Myometrial cell (primary cell): ENCODE measurements around the gene ADRA1B. TPM values are rescaled to one million over a fixed set of nuclear protein-coding genes. Genes with fewer than 3 reads are reported as not detected.

ENCODE experiments used
- total RNA-seq: library from RNA; depleted of rRNA; stranded (reverse); fragments of >200 nt; gene quantifications from 2 replicates; pipeline ENCODE4 v1.2.3, GENCODE V29; 2015

ADRA1B gene
- total RNA-seq: under 0.01 TPM in 1 of 2 replicates, not detected in the other

DNA sequence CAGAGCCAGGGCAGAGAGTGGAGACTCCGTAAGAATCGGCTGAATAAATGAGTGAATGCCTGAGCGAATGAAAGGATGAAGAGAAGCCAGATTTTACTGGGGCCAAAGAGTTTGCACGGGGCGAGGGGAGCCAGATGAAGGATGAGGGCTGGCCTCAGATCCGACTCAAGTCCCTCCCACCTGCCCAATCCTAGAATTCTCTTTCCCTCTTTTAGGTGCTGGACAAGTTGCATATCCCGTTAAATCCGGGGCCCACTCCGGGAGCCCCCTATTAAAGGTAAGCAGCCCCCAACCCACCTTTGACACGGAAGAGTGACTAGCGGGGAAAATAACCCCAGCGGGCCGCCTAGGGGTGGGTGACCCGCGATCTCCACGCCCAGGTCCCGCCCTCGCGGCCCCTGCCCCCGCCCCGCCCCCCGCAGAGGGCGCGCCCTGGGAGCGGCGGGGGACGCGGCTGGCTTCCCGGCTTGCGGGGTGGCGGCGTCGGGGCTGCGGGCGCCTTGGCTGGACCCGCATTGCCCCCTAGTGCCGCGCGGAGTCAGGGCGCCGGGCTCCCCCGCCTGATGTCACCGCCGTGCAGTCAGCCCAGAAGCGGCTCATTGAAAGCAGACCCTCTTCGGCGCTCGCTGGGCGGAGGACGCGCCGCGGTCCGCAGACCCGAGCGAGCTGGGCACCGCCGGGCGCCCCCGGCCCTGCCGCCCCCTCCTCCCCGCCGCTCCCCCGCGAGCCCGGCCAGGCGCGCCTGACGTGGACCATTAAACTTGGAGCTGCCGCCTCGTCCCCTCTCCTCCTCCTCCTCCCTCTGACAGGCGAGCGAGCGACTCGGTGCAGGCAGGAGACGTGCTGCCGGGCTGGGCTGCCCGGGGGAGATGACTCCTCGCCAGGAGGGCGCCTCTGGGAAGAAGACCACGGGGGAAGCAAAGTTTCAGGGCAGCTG lies at the start of gene ADRA1B:
Gene ADRA1B, plus strand, starts transcription at position 579 of the 937 bp plus-strand sequence. CDS start 424 bp downstream, outside the sequence.

DNA sequence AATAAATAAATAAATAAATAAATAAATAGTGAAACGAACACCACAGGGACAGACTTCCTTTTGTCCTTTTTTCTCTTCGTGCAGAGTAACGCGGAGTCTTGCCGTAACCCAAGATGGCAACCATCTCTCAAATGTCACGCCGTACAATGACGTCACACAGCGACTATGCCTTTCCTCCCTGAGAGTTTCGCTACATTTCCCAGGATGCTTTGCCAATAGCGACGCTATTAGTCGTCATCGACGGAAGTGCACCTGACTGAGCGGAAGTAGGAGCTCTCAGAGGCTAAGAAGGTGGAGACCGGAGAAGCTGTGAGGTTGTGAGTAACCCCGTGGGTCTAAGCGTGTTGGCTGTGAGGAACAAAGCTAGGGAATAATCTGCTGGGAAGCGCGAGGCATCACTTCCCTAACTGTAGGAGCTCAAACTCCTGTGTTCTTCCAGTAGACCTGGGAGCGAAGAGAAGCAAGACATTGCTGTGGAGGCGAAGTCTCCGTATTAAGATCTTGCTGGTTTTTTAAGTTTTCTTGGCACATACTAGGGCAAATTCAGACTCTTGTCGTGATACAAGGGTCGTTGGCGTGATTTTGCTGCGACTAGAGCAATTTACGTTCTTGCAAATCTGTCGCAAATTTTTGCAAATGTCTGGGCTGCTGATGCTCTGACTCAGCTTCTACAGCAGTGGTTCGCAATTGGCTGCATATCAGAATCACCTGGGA lies 92.8 kb downstream of the ADRA1B start, which contains the start of gene TTC1:
Gene TTC1, plus strand, starts transcription at position 263 of the 714 bp plus-strand sequence. CDS start 1,390 bp downstream, outside the sequence.

Other genes with a start within 250 kb of the ADRA1B start
- 44.7 and 48.7 TPM in 2 replicates for gene TTC1, start 92.7 kb downstream of the ADRA1B start, total RNA-seq
- gene PWWP2A, start 203.0 kb downstream of the ADRA1B start, total RNA-seq: 14.2 and 15.3 TPM in 2 replicates